Measurements from ENCODE around the gene PHAF1. TPM values are rescaled to one million over a fixed set of nuclear protein-coding genes. Genes with fewer than 3 reads are reported as not detected.

The PHAF1 gene
- total and polyA plus RNA-seq, 2 of the 13 experiments (the other 11 are each of a cell fraction or from before 2014, with no cell fraction given), result 48.3 to 174 TPM

DNA sequence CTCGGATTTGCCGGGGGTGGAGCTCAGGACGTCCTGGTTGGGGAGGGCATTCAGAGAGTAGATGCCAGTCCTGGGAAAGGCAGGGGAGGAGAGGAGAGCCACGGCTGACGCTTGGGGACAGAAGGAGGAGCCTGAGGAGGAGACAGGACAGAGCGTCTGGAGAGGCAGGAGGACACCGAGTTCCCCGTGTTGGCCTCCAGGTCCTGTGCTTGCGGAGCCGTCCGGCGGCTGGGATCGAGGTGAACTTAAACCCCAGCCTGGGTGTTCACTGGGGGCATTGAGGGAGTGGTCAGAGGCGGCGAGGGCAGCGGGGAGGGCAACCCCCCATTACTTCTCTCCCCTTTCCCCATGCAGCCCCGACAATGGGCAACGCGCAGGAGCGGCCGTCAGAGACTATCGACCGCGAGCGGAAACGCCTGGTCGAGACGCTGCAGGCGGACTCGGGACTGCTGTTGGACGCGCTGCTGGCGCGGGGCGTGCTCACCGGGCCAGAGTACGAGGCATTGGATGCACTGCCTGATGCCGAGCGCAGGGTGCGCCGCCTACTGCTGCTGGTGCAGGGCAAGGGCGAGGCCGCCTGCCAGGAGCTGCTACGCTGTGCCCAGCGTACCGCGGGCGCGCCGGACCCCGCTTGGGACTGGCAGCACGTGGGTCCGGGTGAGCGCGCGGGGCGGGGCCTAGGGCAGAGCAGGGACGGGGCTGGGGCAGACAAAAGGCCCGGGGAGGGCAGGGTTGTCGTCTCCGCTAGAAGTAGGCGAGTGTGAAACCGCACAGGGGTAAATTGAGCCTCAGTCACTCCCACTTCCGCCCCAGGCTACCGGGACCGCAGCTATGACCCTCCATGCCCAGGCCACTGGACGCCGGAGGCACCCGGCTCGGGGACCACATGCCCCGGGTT, 64.3 kb downstream of the PHAF1 start (continued):
- TF ChIP-seq ATF5 (CRISPR knock-in tag; IDR thresholded peaks at IDR 0.05; ENCODE audit: low read depth) (peak; percentile 62; the same call in 1 of the 2 replicates), EP300 (IDR thresholded peaks at IDR 0.05; ENCODE audit: low read depth in 2 of 2, low read length in 2 of 2) (no peak), EP300 (CRISPR knock-in tag; IDR thresholded peaks at IDR 0.05; ENCODE audit: borderline replicate concordance) (no peak), SP2 (CRISPR knock-in tag; IDR thresholded peaks at IDR 0.05) (peak; percentile 76), AKNA (CRISPR knock-in tag; IDR thresholded peaks at IDR 0.05; ENCODE audit: borderline replicate concordance) (no peak), ZSCAN5A (CRISPR knock-in tag; IDR thresholded peaks at IDR 0.05; ENCODE audit: borderline replicate concordance) (peak; percentile 90), SMAD3 (CRISPR knock-in tag; IDR thresholded peaks at IDR 0.05) (peak; percentile 62)
- TF ChIP-seq, protein P1, sequence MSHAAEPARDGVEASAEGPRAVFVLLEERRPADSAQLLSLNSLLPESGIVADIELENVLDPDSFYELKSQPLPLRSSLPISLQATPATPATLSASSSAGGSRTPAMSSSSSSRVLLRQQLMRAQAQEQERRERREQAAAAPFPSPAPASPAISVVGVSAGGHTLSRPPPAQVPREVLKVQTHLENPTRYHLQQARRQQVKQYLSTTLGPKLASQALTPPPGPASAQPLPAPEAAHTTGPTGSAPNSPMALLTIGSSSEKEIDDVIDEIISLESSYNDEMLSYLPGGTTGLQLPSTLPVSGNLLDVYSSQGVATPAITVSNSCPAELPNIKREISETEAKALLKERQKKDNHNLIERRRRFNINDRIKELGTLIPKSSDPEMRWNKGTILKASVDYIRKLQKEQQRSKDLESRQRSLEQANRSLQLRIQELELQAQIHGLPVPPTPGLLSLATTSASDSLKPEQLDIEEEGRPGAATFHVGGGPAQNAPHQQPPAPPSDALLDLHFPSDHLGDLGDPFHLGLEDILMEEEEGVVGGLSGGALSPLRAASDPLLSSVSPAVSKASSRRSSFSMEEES (CRISPR knock-in tag; IDR thresholded peaks at IDR 0.05), result peak; percentile 55; the same call in 1 of the 2 replicates
- TF ChIP-seq, protein P2, sequence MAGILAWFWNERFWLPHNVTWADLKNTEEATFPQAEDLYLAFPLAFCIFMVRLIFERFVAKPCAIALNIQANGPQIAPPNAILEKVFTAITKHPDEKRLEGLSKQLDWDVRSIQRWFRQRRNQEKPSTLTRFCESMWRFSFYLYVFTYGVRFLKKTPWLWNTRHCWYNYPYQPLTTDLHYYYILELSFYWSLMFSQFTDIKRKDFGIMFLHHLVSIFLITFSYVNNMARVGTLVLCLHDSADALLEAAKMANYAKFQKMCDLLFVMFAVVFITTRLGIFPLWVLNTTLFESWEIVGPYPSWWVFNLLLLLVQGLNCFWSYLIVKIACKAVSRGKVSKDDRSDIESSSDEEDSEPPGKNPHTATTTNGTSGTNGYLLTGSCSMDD (CRISPR knock-in tag; IDR thresholded peaks at IDR 0.05), result 0 out of 2 replicates have a peak, but pooled peaks have one; percentile 23
- TF ChIP-seq, protein P3, sequence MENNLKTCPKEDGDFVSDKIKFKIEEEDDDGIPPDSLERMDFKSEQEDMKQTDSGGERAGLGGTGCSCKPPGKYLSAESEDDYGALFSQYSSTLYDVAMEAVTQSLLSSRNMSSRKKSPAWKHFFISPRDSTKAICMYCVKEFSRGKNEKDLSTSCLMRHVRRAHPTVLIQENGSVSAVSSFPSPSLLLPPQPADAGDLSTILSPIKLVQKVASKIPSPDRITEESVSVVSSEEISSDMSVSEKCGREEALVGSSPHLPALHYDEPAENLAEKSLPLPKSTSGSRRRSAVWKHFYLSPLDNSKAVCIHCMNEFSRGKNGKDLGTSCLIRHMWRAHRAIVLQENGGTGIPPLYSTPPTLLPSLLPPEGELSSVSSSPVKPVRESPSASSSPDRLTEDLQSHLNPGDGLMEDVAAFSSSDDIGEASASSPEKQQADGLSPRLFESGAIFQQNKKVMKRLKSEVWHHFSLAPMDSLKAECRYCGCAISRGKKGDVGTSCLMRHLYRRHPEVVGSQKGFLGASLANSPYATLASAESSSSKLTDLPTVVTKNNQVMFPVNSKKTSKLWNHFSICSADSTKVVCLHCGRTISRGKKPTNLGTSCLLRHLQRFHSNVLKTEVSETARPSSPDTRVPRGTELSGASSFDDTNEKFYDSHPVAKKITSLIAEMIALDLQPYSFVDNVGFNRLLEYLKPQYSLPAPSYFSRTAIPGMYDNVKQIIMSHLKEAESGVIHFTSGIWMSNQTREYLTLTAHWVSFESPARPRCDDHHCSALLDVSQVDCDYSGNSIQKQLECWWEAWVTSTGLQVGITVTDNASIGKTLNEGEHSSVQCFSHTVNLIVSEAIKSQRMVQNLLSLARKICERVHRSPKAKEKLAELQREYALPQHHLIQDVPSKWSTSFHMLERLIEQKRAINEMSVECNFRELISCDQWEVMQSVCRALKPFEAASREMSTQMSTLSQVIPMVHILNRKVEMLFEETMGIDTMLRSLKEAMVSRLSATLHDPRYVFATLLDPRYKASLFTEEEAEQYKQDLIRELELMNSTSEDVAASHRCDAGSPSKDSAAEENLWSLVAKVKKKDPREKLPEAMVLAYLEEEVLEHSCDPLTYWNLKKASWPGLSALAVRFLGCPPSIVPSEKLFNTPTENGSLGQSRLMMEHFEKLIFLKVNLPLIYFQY (CRISPR knock-in tag; IDR thresholded peaks at IDR 0.05; ENCODE audit: borderline replicate concordance), result peak; percentile 87
- TF ChIP-seq, protein P4, sequence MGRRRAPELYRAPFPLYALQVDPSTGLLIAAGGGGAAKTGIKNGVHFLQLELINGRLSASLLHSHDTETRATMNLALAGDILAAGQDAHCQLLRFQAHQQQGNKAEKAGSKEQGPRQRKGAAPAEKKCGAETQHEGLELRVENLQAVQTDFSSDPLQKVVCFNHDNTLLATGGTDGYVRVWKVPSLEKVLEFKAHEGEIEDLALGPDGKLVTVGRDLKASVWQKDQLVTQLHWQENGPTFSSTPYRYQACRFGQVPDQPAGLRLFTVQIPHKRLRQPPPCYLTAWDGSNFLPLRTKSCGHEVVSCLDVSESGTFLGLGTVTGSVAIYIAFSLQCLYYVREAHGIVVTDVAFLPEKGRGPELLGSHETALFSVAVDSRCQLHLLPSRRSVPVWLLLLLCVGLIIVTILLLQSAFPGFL (CRISPR knock-in tag; IDR thresholded peaks at IDR 0.05), result no peak

Measured in HepG2 (cell line).